Activated CD8-positive, alpha-beta memory T cell treated with anti-CD3 and anti-CD28 coated beads, Interleukin-2, amount 50 U/mL, for 1 hour (primary cell): ENCODE data around the gene PAK4.
"Not testable (repeated sequence)": the region's sequence is repeated elsewhere in the genome, so short reads cannot be mapped to it uniquely, and the experiment has no call there.

ENCODE experiments used
- DNase-seq: peaks from one replicate; pipeline ENCODE4 v3.0.0-alpha.2; 2020; ENCODE audit errors: extremely low read depth

Gene PAK4

GRCh38 chr19:39125554-39126311 lies at the start of gene PAK4:
Gene PAK4 (plus strand): TSS chr19:39125786. CDS start chr19:39169554, 43,768 bp downstream.
- DNase-seq: peak; percentile 92

- no peak for DNase-seq
These were observed 48.3 kb upstream of the PAK4 start for GRCh38 chr19:39077323-39077722.

DNA sequence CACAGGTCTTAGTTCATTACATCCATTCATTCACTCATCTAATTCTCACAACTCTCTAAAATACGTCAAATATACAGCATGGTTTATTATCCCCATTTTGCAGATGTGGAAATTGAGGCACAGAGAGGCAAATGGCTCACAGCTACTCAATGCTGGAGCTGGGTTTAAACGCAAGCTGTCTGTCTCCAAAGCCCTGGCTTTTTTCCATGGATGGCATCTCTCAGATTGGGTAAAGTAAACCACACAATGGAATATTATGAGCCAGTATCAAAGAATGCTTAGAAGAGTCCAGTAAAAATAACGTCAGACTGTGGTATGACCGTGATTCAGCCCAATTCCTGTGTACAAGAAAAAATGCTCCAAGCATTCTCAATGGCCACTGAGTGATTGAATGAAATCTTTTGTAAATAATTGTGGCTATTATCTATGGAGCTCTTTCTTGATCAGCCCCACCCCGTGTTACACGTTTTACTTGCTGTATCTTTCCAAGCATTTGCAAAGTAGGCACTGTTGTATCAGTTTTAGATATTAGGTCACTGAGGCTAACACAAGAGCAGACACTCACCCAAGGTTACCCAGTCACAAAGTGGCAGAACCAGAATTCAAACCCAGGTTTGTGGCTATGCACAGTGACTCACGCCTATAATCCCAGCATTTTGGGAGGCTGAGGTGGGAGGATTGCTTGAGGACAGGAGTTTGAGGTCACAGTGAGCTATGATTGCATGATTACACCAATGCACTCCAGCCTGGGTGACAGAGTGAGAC lies 47.0 kb upstream of the PAK4 start:
- DNase-seq: no peak

GRCh38 chr19:39080431-39080830 lies 45.2 kb upstream of the PAK4 start:
- DNase-seq: no peak

GRCh38 chr19:39082167-39082566 lies 43.4 kb upstream of the PAK4 start:
- DNase-seq: no peak

DNA sequence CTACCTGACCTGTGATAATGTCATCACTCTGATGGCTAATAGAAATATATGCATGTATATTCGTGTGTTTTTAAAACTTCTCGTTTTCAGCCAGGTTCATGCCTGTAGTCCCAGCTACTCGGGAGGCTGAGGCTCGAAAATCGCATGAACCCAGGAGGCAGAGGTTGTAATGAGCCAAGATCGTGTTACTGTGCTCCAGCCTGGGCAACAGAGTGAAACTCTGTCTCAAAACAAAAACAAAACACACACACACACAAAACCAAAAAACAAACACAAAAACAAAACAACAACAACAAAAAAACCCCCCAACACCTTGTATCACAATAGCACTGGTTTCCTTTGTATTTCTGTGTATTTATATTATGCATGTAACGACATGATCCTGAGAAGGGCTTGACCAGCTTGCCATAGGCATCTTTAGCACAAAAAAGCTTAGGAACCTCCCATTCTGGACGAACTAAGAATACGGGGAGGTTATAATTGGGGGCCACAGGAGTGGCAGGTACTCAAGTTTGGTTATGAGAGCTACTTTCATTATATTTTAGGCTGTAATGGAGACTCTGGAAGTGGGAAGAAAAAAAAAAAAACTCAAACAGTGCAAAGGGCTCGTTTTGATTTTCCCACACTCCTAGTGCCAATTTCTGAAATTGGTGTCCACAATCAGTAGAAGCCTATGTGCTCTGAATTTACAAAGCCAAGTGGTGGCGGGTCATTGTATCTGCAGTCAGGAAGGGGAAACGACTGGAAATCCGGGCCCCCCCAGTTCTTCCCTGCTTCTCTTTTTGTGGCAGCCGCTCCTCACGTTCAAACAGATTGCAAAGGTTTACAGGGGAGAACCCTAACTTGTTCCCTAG lies 42.6 kb upstream of the PAK4 start:
- no peak for DNase-seq

DNA sequence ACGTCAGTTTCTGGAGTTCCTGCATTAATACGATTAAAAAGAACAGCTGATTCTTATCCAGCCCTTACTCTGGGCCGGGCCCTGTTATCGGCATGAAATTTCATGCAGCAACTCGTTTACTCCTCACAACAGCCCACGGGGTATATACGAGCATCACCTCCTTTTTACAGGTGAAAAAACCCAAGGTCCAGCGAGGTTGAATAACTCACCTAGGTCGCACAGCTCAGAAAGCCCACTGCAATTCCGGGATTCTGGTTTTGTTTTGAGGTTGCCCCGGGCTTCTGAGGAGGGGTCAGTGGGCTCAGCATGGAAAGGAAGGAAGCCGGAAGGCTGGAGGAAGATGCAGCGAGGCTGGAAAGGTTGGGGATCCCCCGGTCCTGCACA lies 42.0 kb upstream of the PAK4 start:
- DNase-seq: no peak

- no peak for DNase-seq
These were observed 41.4 kb upstream of the PAK4 start, which contains the start of gene ACP7 for GRCh38 chr19:39083983-39084731. Gene ACP7 (plus strand): TSS chr19:39084368. CDS start chr19:39085270, 902 bp downstream.

DNA sequence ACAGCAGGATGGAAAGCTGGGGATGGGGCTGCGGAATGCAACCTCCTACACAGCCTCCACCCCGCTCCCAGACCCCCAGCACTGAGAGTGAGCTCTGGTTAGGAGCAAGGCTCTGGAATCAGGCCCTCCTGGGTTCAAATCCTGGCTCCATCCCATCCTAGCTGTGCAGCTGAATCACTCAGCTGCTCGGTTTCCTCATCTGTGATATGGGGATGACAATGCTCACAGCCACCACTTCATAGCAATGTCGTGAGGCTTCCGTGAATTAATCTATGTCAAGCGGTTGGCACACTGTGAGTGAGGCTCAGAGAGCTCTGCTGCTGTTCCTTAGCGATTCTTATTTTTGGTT lies 40.9 kb upstream of the PAK4 start:
- DNase-seq: no peak

DNA sequence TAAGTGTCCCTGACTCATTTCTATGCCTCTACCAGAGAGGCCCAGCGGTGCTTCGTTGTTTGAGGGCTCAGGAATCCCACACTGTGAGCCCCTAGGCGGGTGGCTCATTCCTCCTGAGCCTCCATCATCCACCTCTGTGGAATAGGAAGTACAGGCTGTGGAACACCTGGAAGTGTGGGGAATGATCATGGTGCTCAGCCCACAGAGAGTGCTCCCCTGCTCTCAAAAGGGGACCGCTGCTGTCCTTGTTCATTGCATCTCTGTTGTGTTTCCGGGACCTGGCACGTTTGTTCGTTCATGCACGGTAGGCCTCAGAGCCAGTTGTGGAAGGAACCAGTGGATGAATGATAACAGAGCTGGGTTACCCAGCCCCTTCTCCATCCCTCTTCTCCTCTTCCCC lies 40.2 kb upstream of the PAK4 start:
- no peak for DNase-seq

DNA sequence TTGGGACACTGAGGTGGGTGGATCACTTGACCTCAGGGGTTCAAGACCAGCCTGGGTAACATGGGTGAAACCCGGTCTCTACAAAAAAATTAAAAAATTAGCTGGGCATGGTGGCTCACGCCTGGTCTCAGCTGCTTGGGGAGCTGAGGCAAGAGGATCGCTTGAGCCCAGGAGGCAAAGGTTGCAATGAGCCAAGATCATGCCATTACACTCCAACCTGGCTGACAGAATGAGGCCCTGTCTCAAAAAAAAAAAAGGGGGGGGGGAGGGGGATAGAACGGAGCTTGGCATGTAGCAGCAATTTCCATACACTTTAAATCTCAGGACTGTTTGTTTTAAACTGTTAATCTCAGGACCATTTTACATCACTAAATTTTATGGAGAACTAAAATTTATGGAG lies 39.2 kb upstream of the PAK4 start:
- DNase-seq: no peak

GRCh38 chr19:39087907-39088686 lies 37.5 kb upstream of the PAK4 start:
- no peak for DNase-seq

DNA sequence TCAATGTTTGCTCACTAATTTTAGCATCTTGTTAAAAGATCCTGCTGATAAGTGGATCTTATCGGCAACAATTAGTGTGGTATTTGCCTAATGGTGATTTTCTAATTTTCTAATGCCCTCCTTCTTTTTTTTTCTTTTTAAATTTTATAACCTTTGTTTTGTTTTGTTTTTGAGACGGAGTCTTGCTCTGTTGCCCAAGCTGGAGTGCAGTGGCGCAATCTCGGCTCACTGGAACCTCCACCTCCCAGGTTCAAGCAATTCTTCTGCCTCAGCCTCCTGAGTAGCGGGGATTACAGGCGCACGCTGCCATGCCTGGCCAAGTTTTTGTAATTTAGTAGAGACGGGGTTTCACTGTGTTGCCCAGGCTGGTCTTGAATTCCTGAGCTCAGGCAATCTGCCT lies 35.6 kb upstream of the PAK4 start:
- DNase-seq: not testable (repeated sequence)

DNA sequence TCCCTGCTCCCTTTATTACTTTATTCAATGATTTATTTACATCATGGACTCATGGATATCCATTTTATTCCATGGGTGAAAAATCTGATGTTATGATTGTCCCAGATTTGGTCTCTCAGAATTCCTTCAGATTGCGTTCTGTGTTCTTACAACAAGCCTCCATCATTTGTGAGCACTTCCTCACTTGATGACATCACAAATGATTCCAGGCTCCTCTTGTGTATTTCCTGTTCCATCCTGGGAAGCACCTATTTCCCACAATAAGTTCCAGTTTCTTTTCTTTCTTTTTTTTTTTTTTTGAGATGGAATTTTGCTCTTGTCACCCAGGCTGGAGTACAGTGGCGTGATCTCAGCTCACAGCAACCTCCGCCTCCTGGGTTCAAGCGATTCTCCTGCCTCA lies 34.7 kb upstream of the PAK4 start:
- no peak for DNase-seq

DNA sequence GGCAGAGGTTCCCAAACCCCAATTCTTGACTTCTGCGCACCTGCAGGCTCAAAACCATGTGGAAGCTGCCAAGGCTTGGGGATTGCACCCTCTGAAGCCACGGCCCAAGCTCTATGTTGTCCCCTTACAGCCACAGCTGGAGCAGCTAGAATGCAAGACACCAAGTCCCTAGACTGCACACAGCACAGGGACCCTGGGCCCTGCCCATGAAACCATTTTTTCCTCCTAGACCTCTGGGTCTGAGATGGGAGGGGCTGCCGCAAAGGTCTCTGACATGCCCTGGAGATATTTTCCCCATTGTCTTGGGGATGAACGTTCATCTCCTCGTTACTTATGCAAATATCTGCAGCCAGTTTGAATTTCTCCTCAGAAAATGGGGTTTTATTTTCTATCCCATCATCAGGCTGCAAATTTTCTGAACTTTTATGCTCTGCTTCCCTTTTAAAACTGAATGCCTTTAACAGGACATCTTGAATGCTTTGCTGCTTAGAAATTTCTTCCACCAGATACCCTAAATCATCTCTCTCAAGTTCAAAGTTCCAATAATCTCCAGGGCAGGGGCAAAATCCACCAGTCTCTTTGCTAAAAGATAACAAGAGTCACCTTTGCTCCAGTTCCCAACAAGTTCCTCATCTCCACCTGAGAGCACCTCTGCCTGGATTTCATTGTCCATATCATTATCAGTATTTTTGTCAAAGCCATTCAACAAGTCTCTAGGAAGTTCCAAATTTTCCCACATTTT lies 29.6 kb upstream of the PAK4 start:
- not testable (repeated sequence) for DNase-seq

DNA sequence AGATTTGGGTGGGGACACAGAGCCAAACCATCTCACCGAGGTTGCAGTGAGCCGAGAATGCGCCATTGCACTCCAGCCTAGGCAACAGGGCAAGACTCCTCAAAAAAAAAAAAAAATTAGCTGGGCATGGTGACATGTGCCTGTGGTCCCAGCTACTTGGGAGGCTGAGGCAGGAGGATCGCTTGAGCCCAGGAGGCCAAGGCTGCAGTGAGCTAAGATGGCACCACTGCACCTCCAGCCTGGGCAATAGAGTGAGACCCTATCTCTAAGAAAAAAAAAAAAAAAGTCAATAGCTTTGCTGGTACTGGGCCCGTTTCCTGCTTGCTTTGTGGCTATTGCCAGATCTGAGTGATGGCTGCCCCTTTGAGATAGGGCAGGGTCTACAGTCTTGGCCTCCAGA lies 28.3 kb upstream of the PAK4 start:
- DNase-seq: no peak

GRCh38 chr19:39097721-39098120 lies 27.9 kb upstream of the PAK4 start:
- DNase-seq: no peak

DNA sequence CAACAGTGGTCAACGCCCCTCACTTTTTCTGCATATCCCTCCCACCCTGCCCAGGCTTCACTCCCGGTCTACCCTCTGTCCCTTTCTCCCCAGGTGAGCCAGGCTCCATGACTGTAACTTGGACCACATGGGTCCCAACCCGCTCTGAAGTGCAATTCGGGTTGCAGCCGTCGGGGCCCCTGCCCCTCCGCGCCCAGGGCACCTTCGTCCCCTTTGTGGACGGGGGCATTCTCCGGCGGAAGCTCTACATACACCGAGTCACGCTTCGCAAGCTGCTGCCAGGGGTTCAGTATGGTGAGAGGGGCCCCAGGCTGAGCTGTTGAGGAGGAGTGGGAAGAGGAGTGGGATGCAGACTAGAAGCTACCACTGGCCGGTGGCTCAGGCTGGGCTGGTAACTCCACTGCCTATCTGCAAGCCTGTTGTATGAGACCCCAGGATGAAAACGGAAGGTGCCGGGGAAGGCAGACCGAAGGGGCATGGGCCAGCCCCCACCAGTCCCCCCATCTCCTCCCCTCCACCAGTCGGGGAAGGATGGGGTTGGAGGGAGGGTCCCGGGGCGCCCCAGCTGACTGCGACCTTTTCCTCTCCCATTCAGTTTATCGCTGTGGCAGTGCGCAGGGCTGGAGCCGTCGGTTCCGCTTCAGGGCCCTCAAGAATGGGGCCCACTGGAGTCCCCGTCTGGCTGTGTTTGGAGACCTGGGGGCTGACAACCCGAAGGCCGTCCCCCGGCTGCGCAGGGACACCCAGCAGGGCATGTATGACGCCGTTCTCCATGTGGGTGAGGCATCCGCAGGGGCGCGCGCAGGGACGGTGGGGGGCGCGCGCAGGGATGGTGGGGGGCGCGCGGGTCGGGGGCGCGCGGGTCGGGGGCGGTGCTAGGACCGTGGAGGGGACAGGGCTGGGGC lies 27.0 kb upstream of the PAK4 start:
- no peak for DNase-seq

- DNase-seq: no peak
These were observed 26.2 kb upstream of the PAK4 start for GRCh38 chr19:39099341-39099740.
